Mononuclear cell (primary cell): ENCODE data around the gene TEAD1. TPM values are rescaled to one million over a fixed set of nuclear protein-coding genes. Genes with fewer than 3 reads are reported as not detected.
"Not testable (repeated sequence)": the region's sequence is repeated elsewhere in the genome, so short reads cannot be mapped to it uniquely, and the experiment has no call there.

Experiments used
- H3K27me3 ChIP-seq: 2 replicates; pipeline ENCODE4 v1.6.0; 2011; ENCODE audit warnings: low read length, control low read depth; ENCODE audit not compliant: insufficient read depth
- H3K4me1 ChIP-seq: 2 replicates; pipeline ENCODE4 v1.5.1; 2011; ENCODE audit warnings: mild to moderate bottlenecking, low read length, control low read depth; ENCODE audit not compliant: insufficient read depth
- H3K4me3 ChIP-seq: 2 replicates; pipeline ENCODE4 v1.5.1; 2011; ENCODE audit warnings: mild to moderate bottlenecking, low read length, moderate library complexity
- H3K9me3 ChIP-seq: 2 replicates; pipeline ENCODE4 v1.5.1; 2011; ENCODE audit warnings: low read depth, mild to moderate bottlenecking, control low read depth, low read length
- total RNA-seq: library from RNA; depleted of rRNA; stranded (reverse); fragments of >200 nt; gene quantifications from one replicate; pipeline ENCODE4 v1.2.3, GENCODE V29; 2012

TEAD1 gene
- total RNA-seq, 1 donor = not detected

GRCh38 chr11:12744826-12745502 is 70.7 kb downstream of the TEAD1 start:
- Histone ChIP-seq H3K9me3 (no peaks in the 10 kb centered on the region), H3K4me1 (no peaks in the 10 kb centered on the region), H3K27me3 (no peaks in the 10 kb centered on the region), H3K4me3 (no peak overlapping the region)

- H3K4me3 ChIP-seq = no peak overlapping the region
- H3K9me3 ChIP-seq = no peaks in the 10 kb centered on the region
- no peaks in the 10 kb centered on the region for H3K27me3 ChIP-seq
- no peaks in the 10 kb centered on the region for H3K4me1 ChIP-seq
Measured at GRCh38 chr11:12745787-12746186, 71.6 kb downstream of the TEAD1 start.

- Histone ChIP-seq H3K9me3 (no peaks in the 10 kb centered on the region), H3K4me3 (no peak overlapping the region), H3K4me1 (no peaks in the 10 kb centered on the region), H3K27me3 (no peaks in the 10 kb centered on the region)
Measured at GRCh38 chr11:12746593-12747097, 72.4 kb downstream of the TEAD1 start.

GRCh38 chr11:12748561-12748960 is 74.3 kb downstream of the TEAD1 start:
- Histone ChIP-seq H3K4me3 (no peak overlapping the region), H3K27me3 (no peaks in the 10 kb centered on the region), H3K4me1 (no peaks in the 10 kb centered on the region), H3K9me3 (no peaks in the 10 kb centered on the region)

- H3K9me3 ChIP-seq = no peaks in the 10 kb centered on the region
Measured at GRCh38 chr11:12749442-12749841, 75.2 kb downstream of the TEAD1 start.

GRCh38 chr11:12750181-12750580 is 76.0 kb downstream of the TEAD1 start:
- H3K9me3 ChIP-seq = no peaks in the 10 kb centered on the region
- H3K4me1 ChIP-seq = no peaks in the 10 kb centered on the region
- H3K4me3 ChIP-seq = no peak overlapping the region
- H3K27me3 ChIP-seq = no peaks in the 10 kb centered on the region

More at GRCh38 chr11:12749442-12749841, 75.2 kb downstream of the TEAD1 start:
- Histone ChIP-seq H3K4me1 (no peaks in the 10 kb centered on the region), H3K4me3 (no peak overlapping the region), H3K27me3 (no peaks in the 10 kb centered on the region)

- no peaks in the 10 kb centered on the region for H3K9me3 ChIP-seq
- H3K4me3 ChIP-seq = no peak overlapping the region
- no peaks in the 10 kb centered on the region for H3K4me1 ChIP-seq
- H3K27me3 ChIP-seq = no peaks in the 10 kb centered on the region
Measured at GRCh38 chr11:12752868-12753524, 78.8 kb downstream of the TEAD1 start.

- Histone ChIP-seq H3K4me1 (no peaks in the 10 kb centered on the region), H3K9me3 (no peaks in the 10 kb centered on the region), H3K4me3 (no peak overlapping the region), H3K27me3 (no peaks in the 10 kb centered on the region)
Measured at GRCh38 chr11:12754021-12754420, 79.8 kb downstream of the TEAD1 start.

- Histone ChIP-seq H3K9me3 (no peaks in the 10 kb centered on the region), H3K27me3 (no peaks in the 10 kb centered on the region), H3K4me3 (no peak overlapping the region), H3K4me1 (no peaks in the 10 kb centered on the region)
Measured at GRCh38 chr11:12754582-12755234, 80.5 kb downstream of the TEAD1 start.

GRCh38 chr11:12755510-12756453 is 81.6 kb downstream of the TEAD1 start:
- Histone ChIP-seq H3K4me1 (no peaks in the 10 kb centered on the region), H3K4me3 (no peak overlapping the region), H3K9me3 (no peaks in the 10 kb centered on the region), H3K27me3 (no peaks in the 10 kb centered on the region)

- no peak overlapping the region for H3K4me3 ChIP-seq
- H3K27me3 ChIP-seq = no peaks in the 10 kb centered on the region
- no peaks in the 10 kb centered on the region for H3K4me1 ChIP-seq
- no peaks in the 10 kb centered on the region for H3K9me3 ChIP-seq
Measured at GRCh38 chr11:12756454-12756806, 82.2 kb downstream of the TEAD1 start.

GRCh38 chr11:12756867-12757266 is 82.6 kb downstream of the TEAD1 start:
- no peaks in the 10 kb centered on the region for H3K27me3 ChIP-seq
- H3K4me3 ChIP-seq = no peak overlapping the region
- H3K4me1 ChIP-seq = no peaks in the 10 kb centered on the region
- H3K9me3 ChIP-seq = no peaks in the 10 kb centered on the region

- Histone ChIP-seq H3K4me3 (no peak overlapping the region), H3K9me3 (no peaks in the 10 kb centered on the region), H3K4me1 (no peaks in the 10 kb centered on the region), H3K27me3 (no peaks in the 10 kb centered on the region)
Measured at GRCh38 chr11:12757416-12757815, 83.2 kb downstream of the TEAD1 start.

GRCh38 chr11:12758117-12758516 is 83.9 kb downstream of the TEAD1 start:
- H3K9me3 ChIP-seq, H3K27me3 ChIP-seq, H3K4me3 ChIP-seq, H3K4me1 ChIP-seq: not testable (repeated sequence)

GRCh38 chr11:12761029-12761428 is 86.8 kb downstream of the TEAD1 start:
- no peak overlapping the region for H3K4me3 ChIP-seq
- H3K4me1 ChIP-seq = no peaks in the 10 kb centered on the region
- H3K27me3 ChIP-seq = no peaks in the 10 kb centered on the region
- H3K9me3 ChIP-seq = no peaks in the 10 kb centered on the region
